IMR-90 (cell line): ENCODE data around the gene NEURL4. TPM values are rescaled to one million over a fixed set of nuclear protein-coding genes. Genes with fewer than 3 reads are reported as not detected.

Source experiments
- RFX5 ChIP-seq: IDR thresholded peaks from 2 replicates; pipeline ENCODE4 v1.8.0; 2012; ENCODE audit warnings: low read depth, mild to moderate bottlenecking, low read length, moderate library complexity
- polyA plus RNA-seq, 3 experiments: library from polyadenylated mRNA; depleted of rRNA; stranded (reverse); fragments of >200 nt; gene quantifications; 2 replicates each; pipeline ENCODE4 v1.2.3, GENCODE V29; 2012; ENCODE audit warnings: low replicate concordance in 1 of 3
- total RNA-seq: library from RNA; depleted of rRNA; stranded (reverse); fragments of >200 nt; gene quantifications from 2 replicates; pipeline ENCODE4 v1.2.3, GENCODE V29; 2012
- TF ChIP-seq, protein P1 (sequence below): conservative IDR thresholded peaks from 2 replicates; pipeline ENCODE4 v1.5.1; 2012; ENCODE audit warnings: mild to moderate bottlenecking, low read depth, low read length, improper control_type of control experiment

The NEURL4 gene
- total and polyA plus RNA-seq, 2 of the 4 experiments (the other 2 are of a cell fraction), result 8.4 to 23.3 TPM

DNA sequence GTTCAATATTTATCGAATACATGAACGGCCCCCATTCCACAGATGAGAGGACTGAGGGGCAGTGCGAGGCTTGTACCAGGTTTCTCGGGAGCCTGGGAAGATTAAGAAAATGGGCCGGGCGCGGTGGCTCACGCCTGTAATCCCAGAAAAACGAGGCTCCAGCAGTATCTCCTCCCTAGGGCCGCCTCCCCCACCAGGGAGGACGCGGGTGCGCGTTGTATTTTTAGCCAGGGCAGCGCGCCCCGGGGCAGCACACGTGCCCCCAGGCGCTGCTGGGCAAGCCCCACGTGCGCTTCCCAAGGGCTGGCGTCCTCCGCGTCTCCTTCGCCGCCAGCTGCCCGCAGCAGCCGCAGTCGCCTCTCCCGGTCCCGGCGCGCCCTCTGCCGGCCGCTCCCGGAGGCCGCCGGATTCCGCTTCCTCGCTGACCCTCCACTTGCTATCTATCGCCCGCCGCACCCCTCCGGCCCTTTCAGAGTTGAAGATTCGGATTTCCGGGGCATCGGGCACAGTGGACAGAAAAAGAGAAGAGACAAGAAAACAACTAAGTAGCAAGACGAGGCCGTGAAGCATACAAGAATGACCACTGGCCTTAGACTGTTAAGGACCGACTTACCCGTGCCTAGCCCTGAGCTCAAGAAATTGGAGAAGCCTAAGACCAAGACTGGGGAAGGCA lies 32.8 kb downstream of the NEURL4 start (continued):
- TF ChIP-seq, protein P1, sequence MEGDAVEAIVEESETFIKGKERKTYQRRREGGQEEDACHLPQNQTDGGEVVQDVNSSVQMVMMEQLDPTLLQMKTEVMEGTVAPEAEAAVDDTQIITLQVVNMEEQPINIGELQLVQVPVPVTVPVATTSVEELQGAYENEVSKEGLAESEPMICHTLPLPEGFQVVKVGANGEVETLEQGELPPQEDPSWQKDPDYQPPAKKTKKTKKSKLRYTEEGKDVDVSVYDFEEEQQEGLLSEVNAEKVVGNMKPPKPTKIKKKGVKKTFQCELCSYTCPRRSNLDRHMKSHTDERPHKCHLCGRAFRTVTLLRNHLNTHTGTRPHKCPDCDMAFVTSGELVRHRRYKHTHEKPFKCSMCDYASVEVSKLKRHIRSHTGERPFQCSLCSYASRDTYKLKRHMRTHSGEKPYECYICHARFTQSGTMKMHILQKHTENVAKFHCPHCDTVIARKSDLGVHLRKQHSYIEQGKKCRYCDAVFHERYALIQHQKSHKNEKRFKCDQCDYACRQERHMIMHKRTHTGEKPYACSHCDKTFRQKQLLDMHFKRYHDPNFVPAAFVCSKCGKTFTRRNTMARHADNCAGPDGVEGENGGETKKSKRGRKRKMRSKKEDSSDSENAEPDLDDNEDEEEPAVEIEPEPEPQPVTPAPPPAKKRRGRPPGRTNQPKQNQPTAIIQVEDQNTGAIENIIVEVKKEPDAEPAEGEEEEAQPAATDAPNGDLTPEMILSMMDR, result peak; percentile 94
- no peak for TF ChIP-seq RFX5
